ENCODE measurements around the gene DNMT3A. TPM values are rescaled to one million over a fixed set of nuclear protein-coding genes. Genes with fewer than 3 reads are reported as not detected.

Gene DNMT3A
- total and polyA plus RNA-seq, 2 experiments from 2014 or later, result 47.2 to 80.4 TPM

DNA sequence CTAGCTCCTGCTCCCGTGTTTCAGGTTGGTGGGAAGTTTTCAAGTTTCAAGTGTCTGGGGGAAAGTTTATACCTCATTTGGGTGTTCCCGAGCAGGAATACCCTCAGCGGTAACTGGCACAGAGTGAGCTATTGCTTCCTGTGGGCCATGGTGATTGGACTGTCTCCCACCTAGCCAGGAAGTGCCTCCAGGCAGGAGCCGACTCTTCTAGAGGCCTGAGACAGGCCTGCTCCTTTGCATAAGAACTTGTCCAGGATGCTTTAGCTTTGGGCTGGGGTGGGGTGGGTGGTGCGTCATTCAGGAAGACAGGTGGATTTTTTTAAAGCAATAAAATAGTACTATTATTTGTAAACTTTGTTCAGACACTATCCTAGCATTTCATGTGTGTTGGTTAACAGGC lies 23.5 kb upstream of the DNMT3A start:
- Histone ChIP-seq H3K27ac (ENCODE audit: low read depth) (no peak overlapping the region), H3K9me2 (ENCODE audit: insufficient read depth) (no peaks in the 10 kb centered on the region), H3K27me3 (ENCODE audit: insufficient read depth) (peaks cover 19% of the 10 kb centered on the region), H2AFZ (no peak overlapping the region), H3F3A (replicated peaks; ENCODE audit: low read depth) (no peaks in the 10 kb centered on the region), H3K4me1 (ENCODE audit: insufficient read depth) (peaks cover 4% of the 10 kb centered on the region), H3K36me3 (ENCODE audit: insufficient read depth) (no peaks in the 10 kb centered on the region), H4K20me1 (replicated peaks; ENCODE audit: insufficient read depth) (no peaks in the 10 kb centered on the region), H3K4me2 (no peak overlapping the region), H3K79me2 (replicated peaks; ENCODE audit: insufficient read depth) (no peaks in the 10 kb centered on the region), H3K4me3 (no peak overlapping the region)
- Mint-ChIP-seq H3K36me3 (ENCODE audit: low read depth) (no peaks in the 10 kb centered on the region), H3K27ac (no peak overlapping the region), H3K27me3 (ENCODE audit: insufficient read depth, low read depth, poor library complexity) (peaks cover 24% of the 10 kb centered on the region), H3K4me1 (peaks cover 10% of the 10 kb centered on the region), H3K4me3 (no peak overlapping the region), H3K9me3 (no peaks in the 10 kb centered on the region)
- TF ChIP-seq EZH2 (IDR thresholded peaks at IDR 0.05; ENCODE audit: low read depth, unreplicated experiment) (no peak), JUNB (IDR thresholded peaks at IDR 0.05; ENCODE audit: unreplicated experiment) (no peak)
- DNase-seq (ENCODE audit: low spot score) (no peak), ATAC-seq (no peak)

DNA sequence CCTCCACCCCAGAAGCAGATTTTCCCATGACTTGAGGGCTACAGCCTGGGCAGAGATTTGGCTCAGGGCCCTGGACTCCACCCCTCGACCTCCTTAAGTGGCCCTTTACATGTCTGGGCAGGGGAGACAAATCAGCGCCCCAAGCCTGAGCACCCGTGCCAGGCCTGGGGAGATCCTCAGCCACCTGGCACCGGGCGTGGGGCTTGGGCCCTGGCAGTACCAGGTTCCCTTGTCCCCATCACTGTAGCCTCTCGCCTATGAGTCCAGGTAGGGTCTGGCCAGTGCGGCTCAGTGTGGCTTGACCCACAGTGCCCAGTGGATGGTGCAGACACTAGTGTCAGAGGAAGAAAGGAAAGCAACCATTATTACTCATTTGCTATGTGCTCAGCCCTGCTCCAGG lies 22.0 kb upstream of the DNMT3A start:
- Histone ChIP-seq H2AFZ (no peak overlapping the region), H3K4me1 (ENCODE audit: insufficient read depth) (peaks cover 4% of the 10 kb centered on the region), H3F3A (replicated peaks; ENCODE audit: low read depth) (no peaks in the 10 kb centered on the region), H3K27ac (ENCODE audit: low read depth) (no peak overlapping the region), H3K79me2 (replicated peaks; ENCODE audit: insufficient read depth) (no peaks in the 10 kb centered on the region), H3K36me3 (ENCODE audit: insufficient read depth) (no peaks in the 10 kb centered on the region), H3K4me2 (no peak overlapping the region), H3K4me3 (no peak overlapping the region), H3K9me2 (ENCODE audit: insufficient read depth) (no peaks in the 10 kb centered on the region), H3K27me3 (ENCODE audit: insufficient read depth) (peaks cover 19% of the 10 kb centered on the region), H4K20me1 (replicated peaks; ENCODE audit: insufficient read depth) (no peaks in the 10 kb centered on the region)
- Mint-ChIP-seq H3K36me3 (ENCODE audit: low read depth) (no peaks in the 10 kb centered on the region), H3K4me3 (no peak overlapping the region), H3K27me3 (ENCODE audit: insufficient read depth, low read depth, poor library complexity) (peaks cover 29% of the 10 kb centered on the region), H3K27ac (no peak overlapping the region), H3K4me1 (peaks cover 10% of the 10 kb centered on the region), H3K9me3 (no peaks in the 10 kb centered on the region)
- no peak for ATAC-seq
- TF ChIP-seq, protein P1, sequence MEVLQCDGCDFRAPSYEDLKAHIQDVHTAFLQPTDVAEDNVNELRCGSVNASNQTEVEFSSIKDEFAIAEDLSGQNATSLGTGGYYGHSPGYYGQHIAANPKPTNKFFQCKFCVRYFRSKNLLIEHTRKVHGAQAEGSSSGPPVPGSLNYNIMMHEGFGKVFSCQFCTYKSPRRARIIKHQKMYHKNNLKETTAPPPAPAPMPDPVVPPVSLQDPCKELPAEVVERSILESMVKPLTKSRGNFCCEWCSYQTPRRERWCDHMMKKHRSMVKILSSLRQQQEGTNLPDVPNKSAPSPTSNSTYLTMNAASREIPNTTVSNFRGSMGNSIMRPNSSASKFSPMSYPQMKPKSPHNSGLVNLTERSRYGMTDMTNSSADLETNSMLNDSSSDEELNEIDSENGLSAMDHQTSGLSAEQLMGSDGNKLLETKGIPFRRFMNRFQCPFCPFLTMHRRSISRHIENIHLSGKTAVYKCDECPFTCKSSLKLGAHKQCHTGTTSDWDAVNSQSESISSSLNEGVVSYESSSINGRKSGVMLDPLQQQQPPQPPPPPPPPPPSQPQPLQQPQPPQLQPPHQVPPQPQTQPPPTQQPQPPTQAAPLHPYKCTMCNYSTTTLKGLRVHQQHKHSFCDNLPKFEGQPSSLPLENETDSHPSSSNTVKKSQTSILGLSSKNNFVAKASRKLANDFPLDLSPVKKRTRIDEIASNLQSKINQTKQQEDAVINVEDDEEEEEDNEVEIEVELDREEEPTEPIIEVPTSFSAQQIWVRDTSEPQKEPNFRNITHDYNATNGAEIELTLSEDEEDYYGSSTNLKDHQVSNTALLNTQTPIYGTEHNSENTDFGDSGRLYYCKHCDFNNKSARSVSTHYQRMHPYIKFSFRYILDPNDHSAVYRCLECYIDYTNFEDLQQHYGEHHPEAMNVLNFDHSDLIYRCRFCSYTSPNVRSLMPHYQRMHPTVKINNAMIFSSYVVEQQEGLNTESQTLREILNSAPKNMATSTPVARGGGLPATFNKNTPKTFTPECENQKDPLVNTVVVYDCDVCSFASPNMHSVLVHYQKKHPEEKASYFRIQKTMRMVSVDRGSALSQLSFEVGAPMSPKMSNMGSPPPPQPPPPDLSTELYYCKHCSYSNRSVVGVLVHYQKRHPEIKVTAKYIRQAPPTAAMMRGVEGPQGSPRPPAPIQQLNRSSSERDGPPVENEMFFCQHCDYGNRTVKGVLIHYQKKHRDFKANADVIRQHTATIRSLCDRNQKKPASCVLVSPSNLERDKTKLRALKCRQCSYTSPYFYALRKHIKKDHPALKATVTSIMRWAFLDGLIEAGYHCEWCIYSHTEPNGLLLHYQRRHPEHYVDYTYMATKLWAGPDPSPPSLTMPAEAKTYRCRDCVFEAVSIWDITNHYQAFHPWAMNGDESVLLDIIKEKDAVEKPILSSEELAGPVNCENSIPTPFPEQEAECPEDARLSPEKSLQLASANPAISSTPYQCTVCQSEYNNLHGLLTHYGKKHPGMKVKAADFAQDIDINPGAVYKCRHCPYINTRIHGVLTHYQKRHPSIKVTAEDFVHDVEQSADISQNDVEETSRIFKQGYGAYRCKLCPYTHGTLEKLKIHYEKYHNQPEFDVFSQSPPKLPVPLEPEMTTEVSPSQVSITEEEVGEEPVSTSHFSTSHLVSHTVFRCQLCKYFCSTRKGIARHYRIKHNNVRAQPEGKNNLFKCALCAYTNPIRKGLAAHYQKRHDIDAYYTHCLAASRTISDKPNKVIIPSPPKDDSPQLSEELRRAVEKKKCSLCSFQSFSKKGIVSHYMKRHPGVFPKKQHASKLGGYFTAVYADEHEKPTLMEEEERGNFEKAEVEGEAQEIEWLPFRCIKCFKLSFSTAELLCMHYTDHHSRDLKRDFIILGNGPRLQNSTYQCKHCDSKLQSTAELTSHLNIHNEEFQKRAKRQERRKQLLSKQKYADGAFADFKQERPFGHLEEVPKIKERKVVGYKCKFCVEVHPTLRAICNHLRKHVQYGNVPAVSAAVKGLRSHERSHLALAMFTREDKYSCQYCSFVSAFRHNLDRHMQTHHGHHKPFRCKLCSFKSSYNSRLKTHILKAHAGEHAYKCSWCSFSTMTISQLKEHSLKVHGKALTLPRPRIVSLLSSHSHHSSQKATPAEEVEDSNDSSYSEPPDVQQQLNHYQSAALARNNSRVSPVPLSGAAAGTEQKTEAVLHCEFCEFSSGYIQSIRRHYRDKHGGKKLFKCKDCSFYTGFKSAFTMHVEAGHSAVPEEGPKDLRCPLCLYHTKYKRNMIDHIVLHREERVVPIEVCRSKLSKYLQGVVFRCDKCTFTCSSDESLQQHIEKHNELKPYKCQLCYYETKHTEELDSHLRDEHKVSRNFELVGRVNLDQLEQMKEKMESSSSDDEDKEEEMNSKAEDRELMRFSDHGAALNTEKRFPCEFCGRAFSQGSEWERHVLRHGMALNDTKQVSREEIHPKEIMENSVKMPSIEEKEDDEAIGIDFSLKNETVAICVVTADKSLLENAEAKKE (CRISPR knock-in tag; IDR thresholded peaks at IDR 0.05), result no peak
- TF ChIP-seq STAT1 (IDR thresholded peaks at IDR 0.05; ENCODE audit: unreplicated experiment), result no peak
- no peak for DNase-seq (ENCODE audit: low spot score)

Measured in GM23338 (cell line).